Prostate gland (tissue), 2 donors: ENCODE results near the gene KIAA0232. TPM values are rescaled to one million over a fixed set of nuclear protein-coding genes. Genes with fewer than 3 reads are reported as not detected.

Source experiments
- DNase-seq: peaks from one replicate; pipeline ENCODE4 v3.0.0-alpha.2; 2019; ENCODE audit warnings: low spot score
- H3K27ac ChIP-seq, 2 donors: fragments of 200-600 bp; sonication (generic); 2 replicates each; pipeline ENCODE4 v1.5.1; 2017 to 2019
- H3K27me3 ChIP-seq: fragments of 200-600 bp; sonication (generic); replicated peaks from 2 replicates; pipeline ENCODE4 v1.5.1; 2019; ENCODE audit not compliant: insufficient read depth
- H3K36me3 ChIP-seq, 2 donors: fragments of 200-600 bp; sonication (generic); 1 replicate in 1 of 2; 2 replicates in 1 of 2; pipeline versions ENCODE4 v1.5.1 to v1.8.1; 2017 to 2019
- H3K4me1 ChIP-seq: fragments of 200-600 bp; sonication (generic); replicated peaks from 2 replicates; pipeline ENCODE4 v1.5.1; 2019
- H3K4me3 ChIP-seq, 2 donors: fragments of 200-600 bp; sonication (generic); 2 replicates each; pipeline ENCODE4 v1.5.1; 2017 to 2019
- H3K9me3 ChIP-seq: fragments of 200-600 bp; sonication (generic); 2 replicates; pipeline ENCODE4 v1.5.1; 2017
- CTCF ChIP-seq, 4 experiments: fragments of 200-600 bp in 2 of 4; fragments of 450-650 bp in 2 of 4; sonication (generic) in 2 of 4; IDR thresholded peaks; 1 replicate in 3 of 4; 2 replicates in 1 of 4; pipeline ENCODE4 v1.5.1; 2016 to 2019; ENCODE audit warnings: antibody characterized with exemption in 4 of 4, mild to moderate bottlenecking in 2 of 4, moderate library complexity in 2 of 4
- POLR2A ChIP-seq: fragments of 450-650 bp; IDR thresholded peaks from one replicate; pipeline ENCODE4 v1.6.1; 2016; ENCODE audit warnings: antibody characterized with exemption, mild to moderate bottlenecking
- POLR2AphosphoS5 ChIP-seq: sonication (generic); formaldehyde crosslinking; IDR thresholded peaks from one replicate; pipeline ENCODE4 v1.6.1; 2017; ENCODE audit warnings: antibody characterized with exemption
- WGBS: methylation state at CpG from one replicate; pipeline ENCODE4 v1.1.5; 2018; 5-methylcytosine and 5-hydroxymethylcytosine counted together
- intact Hi-C: fragments of 100-400 bp; cut with DNase I; formaldehyde crosslinking; loops from one replicate; pipeline ENCODE4 v1.14.2; 2022
- total RNA-seq, 2 donors: library from RNA; depleted of rRNA; stranded (reverse); fragments of >200 nt; gene quantifications; one replicate each; pipeline ENCODE4 v1.1.0, GENCODE V29; 2016

Gene KIAA0232
- total RNA-seq, 2 donors from 2014 or later = 35.3 to 42.1 TPM

DNA sequence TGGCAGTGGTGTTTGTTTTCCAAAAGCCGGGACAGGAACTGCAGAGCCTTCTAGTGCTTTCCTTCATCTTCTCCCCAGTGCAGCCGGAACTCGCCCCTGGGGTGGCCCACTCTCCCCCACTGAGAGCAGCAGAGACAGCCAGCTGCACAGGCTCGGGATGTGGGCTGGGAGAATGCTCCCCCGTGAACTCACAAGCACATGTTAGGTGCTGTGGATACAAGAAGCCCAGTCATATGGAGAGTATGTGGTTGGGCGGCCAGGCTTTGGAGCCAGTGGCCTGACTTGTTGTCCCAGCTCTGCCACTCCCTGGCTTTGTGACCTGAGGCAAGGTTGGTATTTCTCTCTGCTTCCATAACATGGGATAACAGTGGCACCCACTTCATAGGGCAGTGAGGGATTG lies 9.4 kb upstream of the KIAA0232 start:
- 37% methylated on average over 6 of the region's 6 CpGs for WGBS

DNA sequence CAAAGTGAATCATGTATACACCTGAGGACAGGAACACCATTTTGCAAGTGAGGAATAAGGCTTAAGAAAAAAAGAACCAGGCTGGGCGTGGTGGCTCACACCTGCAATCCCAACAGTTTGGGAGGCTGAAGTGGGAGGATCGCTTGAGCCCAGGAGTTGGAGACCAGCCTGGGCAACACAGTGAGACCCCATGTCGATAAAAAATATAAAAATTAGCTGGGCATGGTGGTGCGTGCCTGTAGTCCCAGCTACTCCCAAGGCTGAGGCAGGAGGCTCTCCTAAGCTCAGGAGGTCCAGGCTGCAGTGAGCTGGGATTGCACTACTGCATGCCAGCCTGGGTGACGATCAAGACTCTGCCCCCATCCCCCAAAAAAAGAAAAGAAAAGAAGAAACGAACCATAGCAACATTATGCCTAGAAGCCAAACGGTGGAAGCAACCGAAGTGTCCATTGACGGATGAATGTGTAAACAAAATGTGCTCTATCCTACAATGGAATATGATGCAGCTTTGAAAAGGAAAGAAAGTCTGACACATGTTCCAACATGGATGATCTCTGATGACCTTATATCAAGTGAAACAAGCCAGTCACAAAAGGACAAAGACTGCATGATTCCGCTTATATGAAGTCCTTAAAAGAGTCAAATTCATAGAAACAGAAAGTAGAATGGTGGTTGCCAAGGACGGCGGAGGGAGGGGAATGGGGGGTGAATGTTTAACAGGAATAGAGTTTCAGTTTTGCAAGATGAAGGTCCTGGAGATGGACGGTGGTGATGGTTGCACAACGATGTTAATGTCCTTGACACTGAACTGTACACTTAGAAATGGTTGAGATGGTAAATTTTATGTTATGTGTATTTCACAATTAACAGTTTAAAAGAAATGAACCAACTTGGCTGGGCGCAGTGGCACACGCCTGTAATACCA lies 8.6 kb upstream of the KIAA0232 start:
- DNase-seq = no peak
- WGBS = 89% methylated on average over 16 of the region's 16 CpGs
- H3K9me3 ChIP-seq = no peaks in the 10 kb centered on the region
- H3K4me3 ChIP-seq = no peak overlapping the region
- no peak overlapping the region for H3K27ac ChIP-seq
- H3K4me1 ChIP-seq = no peaks in the 10 kb centered on the region
- H3K27me3 ChIP-seq = no peaks in the 10 kb centered on the region
- intact Hi-C loops = no loop called here
- no peak for TF ChIP-seq POLR2AphosphoS5
- no peak for TF ChIP-seq CTCF (IDR thresholded peaks at IDR 0.05)
- TF ChIP-seq POLR2A = no peak
- H3K36me3 ChIP-seq = no peaks in the 10 kb centered on the region

More for the DNA sequence above, 9.4 kb upstream of the KIAA0232 start:
- Histone ChIP-seq H3K4me3 (no peak overlapping the region), H3K27ac (peak overlapping the region; percentile 13 to 24), H3K4me1 (no peaks in the 10 kb centered on the region), H3K36me3 (no peaks in the 10 kb centered on the region), H3K27me3 (no peaks in the 10 kb centered on the region), H3K9me3 (no peaks in the 10 kb centered on the region)
- TF ChIP-seq POLR2A = no peak
- intact Hi-C loops = no loop called here
- no peak for DNase-seq

- WGBS = 81% methylated on average over 7 of the region's 7 CpGs
- no peak for DNase-seq
- no peaks in the 10 kb centered on the region for H3K27me3 ChIP-seq
- peaks cover 13% of the 10 kb centered on the region for H3K4me1 ChIP-seq
- H3K27ac ChIP-seq = no peak overlapping the region
- intact Hi-C loops = no loop called here
- no peaks in the 10 kb centered on the region for H3K9me3 ChIP-seq
- H3K36me3 ChIP-seq = no peaks in the 10 kb centered on the region
- no peak for TF ChIP-seq POLR2A
- H3K4me3 ChIP-seq = no peak overlapping the region
Observed at GRCh38 chr4:6775746-6776145, 6.8 kb upstream of the KIAA0232 start.

DNA sequence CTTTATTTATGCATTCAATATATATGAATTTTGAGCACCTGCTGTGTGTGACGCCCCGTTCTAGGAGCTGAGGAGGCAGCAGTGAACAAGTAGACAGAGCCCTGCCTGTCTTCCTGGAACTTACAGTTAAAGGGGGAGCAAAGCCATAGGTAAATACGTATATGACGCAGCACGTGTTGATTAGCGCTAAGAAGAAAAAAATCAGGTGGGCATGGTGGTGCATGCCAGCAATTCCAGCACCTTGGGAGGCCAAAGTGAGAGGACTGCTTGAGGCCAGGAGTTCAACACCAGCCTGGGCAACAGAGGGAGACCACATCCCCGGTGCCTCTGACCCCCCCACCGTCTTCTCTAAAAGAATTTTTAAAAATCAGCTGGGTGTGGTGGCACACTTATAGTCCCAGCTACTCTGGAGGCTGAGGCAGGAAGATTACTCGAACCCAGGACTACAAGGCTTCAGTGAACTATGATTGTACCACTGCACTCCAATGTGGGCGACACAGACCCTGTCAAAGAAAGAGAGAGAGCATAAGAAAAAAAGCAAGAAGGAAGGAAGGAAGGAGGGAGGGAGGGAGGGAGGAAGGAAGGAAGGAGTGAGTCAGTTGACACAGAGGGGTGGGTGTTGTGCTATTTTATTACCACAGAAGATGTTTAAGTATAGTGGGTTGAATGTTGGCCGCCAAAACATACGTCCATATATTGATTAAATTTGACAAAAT lies 5.4 kb upstream of the KIAA0232 start:
- 77% methylated on average over 12 of the region's 12 CpGs for WGBS
- H3K27ac ChIP-seq = no peak overlapping the region
- intact Hi-C loops = no loop called here
- TF ChIP-seq POLR2A (no peak), POLR2AphosphoS5 (no peak), CTCF (IDR thresholded peaks at IDR 0.05) (no peak)
- H3K36me3 ChIP-seq = no peaks in the 10 kb centered on the region
- H3K4me3 ChIP-seq = no peak overlapping the region
- H3K27me3 ChIP-seq = no peaks in the 10 kb centered on the region
- no peaks in the 10 kb centered on the region for H3K9me3 ChIP-seq
- DNase-seq = no peak
- peaks cover 20% of the 10 kb centered on the region for H3K4me1 ChIP-seq

GRCh38 chr4:6777636-6778281 lies 4.8 kb upstream of the KIAA0232 start:
- intact Hi-C loops = no loop called here
- no peak overlapping the region for H3K27ac ChIP-seq
- no peak for TF ChIP-seq CTCF (IDR thresholded peaks at IDR 0.05)
- no peak for TF ChIP-seq POLR2A
- TF ChIP-seq POLR2AphosphoS5 = no peak
- H3K36me3 ChIP-seq = no peaks in the 10 kb centered on the region
- no peaks in the 10 kb centered on the region for H3K27me3 ChIP-seq
- no peaks in the 10 kb centered on the region for H3K9me3 ChIP-seq
- peaks cover 20% of the 10 kb centered on the region for H3K4me1 ChIP-seq
- H3K4me3 ChIP-seq = no peak overlapping the region
- DNase-seq = no peak
- 79% methylated on average over 15 of the region's 15 CpGs for WGBS
